HS-27A (cell line): ENCODE measurements around the gene SPEN.
A peak's percentile ranks its signal among the peaks of the same experiment; 100 is the strongest.
"Not testable (repeated sequence)": the region's sequence is repeated elsewhere in the genome, so short reads cannot be mapped to it uniquely, and the experiment has no call there.

Experiments
- DNase-seq: peaks from one replicate; pipeline ENCODE4 v3.0.0-alpha.2; 2012; ENCODE audit warnings: low read depth, missing footprints

SPEN gene

GRCh38 chr1:15833069-15833679 is 14.3 kb upstream of the SPEN start:
- DNase-seq, result no peak

- DNase-seq, result no peak
Measured at GRCh38 chr1:15833842-15834405, 13.6 kb upstream of the SPEN start.

- peak; percentile 90 for DNase-seq
Measured at GRCh38 chr1:15834406-15835204, 12.9 kb upstream of the SPEN start.

- no peak for DNase-seq
Measured at GRCh38 chr1:15835205-15835740, 12.2 kb upstream of the SPEN start.

DNA sequence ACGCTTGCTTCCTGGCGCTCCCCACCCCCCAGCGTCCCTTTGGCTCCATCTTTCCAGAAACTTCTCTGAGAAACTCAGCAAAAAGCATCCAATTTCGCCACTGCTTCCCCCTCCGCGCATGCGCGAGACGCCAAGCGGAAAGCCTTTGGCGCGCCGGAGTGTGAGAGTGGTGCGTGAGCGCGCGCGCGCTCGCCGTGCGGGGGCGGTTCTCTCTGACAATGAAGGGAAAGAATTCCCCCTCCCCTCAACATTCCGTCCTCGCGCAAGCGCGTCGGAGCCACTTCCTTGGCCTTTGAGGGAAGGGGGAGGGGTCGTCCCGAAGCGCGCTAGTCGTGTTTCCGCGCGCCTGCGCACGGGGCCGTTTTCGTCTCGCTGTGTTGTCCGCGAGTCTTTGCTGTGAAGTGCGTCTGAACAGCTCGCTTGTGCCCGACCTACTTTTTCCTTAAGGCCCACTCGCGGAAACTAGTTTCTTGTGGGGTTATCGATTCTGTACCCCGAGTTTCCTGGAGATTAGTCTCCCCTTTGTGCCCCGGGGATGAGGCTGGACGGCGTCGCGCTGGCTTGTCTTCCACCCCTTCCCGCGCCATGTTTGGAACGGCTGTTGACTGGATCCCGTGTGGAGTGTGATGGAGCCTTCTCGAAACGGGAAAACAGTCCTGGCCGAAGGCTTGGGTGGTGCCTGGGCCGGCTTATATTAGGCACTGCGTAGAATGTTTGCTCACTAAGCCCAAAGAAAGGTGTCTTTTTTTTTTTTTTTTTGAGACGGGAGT is 11.6 kb upstream of the SPEN start:
- peak; percentile 97 for DNase-seq

DNA sequence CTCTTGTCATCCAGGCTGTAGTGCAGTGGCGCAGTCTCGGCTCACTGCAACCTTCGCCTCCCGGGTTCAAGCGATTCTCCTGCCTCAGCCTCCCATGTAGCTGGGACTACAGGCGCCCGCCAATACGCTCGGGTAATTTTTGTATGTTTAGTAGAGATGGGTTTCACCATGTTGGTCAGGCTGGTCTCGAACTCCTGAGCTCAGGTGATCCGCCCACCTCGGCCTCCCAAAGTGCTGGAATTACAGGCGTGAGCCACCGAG is 11.1 kb upstream of the SPEN start:
- DNase-seq, result not testable (repeated sequence)

GRCh38 chr1:15836772-15837669 is 10.5 kb upstream of the SPEN start:
- no peak for DNase-seq

DNA sequence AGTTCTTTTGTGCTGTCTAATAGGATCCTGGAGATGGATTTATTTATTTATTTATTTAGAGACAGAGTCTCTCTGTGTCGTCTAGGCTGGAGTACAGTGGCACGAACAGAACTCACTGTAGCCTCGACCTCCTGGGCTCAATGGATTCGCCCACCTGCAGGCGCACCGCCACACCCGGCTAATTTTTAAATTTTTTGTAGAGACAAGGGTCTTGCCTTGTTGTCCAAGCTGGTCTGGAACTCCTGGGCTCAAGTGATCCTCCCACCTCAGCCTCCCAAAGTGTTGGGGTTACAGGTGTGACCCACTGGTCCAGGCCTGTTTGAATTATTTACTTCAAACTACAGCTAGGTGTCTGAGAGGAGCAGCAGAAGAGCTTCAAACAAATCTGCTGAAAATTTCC is 9.6 kb upstream of the SPEN start:
- no peak for DNase-seq

GRCh38 chr1:15838721-15839120 is 8.8 kb upstream of the SPEN start:
- no peak for DNase-seq

GRCh38 chr1:15843826-15844572 is 3.5 kb upstream of the SPEN start:
- DNase-seq, result no peak

- not testable (repeated sequence) for DNase-seq
Measured at GRCh38 chr1:15846056-15846455, 1.5 kb upstream of the SPEN start.

GRCh38 chr1:15847893-15848142 is 311 bp downstream of the SPEN start:
- no peak for DNase-seq

GRCh38 chr1:15848143-15848928 is 829 bp downstream of the SPEN start:
- no peak for DNase-seq

DNA sequence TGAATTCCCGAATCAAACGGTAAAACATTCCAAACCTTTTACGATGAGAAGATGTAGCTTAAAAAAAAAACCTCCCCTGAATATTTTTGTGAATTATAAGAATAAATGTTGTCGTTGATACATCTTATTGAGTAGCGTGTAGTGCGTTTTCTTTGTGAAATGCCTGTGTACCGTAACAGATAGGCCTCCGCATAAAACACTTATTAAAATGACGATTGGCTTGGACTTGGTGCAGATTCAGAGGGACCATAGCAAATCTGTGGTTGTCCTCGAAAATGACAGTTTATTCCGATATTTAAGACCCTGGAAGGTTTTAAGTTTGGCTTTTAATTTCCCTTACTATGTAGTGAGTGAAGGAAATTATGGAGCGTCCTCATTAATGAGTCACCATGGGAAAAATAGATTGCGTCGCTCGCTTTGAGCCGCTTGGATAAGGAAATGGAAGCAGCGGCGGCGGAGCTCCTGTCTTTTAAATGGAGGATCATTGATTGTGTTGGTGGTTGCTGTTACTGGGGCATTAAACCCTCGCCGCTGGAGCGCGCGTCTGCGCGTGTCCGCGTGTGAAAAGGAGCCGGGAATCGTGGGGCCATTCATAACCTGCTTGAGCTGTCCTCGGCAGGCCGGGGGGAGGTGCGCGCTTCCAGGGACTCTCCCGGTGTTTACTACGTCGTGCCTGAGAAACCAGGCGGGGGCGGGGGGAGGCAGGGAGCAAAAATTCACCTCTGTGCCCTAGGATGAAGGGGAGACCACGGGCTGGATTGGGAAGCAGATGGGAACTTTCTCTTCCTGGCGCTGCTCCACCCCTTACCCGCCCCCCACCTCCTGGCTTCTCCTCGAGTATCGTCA is 1.6 kb downstream of the SPEN start:
- peak; percentile 75 for DNase-seq

DNA sequence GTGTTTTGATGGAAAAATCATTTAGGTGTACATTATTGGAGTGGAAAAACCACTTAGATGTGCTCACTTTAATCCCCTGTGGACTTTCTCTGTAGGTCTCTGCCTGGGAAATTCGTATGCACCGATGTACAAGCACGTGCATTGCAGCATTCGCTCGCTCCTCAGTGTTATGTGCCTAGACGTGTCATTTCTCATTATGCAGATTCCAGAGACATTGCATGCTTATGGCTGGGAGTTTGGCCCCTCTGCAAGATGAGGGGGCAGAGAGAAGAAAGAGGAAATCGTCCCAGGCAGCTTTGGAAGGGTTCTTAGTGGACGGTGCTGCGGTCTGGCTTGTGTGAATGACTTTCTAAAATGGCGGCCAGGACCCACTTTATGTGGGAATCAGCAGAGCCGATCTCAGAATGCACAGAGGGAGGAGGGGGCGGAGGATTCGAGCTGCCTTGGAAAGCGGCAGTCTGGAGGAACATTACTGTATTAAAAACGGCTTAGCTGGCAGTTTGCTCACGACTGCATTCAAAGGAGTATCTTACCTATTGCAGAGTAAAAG is 2.3 kb downstream of the SPEN start:
- peak; percentile 51 for DNase-seq

DNA sequence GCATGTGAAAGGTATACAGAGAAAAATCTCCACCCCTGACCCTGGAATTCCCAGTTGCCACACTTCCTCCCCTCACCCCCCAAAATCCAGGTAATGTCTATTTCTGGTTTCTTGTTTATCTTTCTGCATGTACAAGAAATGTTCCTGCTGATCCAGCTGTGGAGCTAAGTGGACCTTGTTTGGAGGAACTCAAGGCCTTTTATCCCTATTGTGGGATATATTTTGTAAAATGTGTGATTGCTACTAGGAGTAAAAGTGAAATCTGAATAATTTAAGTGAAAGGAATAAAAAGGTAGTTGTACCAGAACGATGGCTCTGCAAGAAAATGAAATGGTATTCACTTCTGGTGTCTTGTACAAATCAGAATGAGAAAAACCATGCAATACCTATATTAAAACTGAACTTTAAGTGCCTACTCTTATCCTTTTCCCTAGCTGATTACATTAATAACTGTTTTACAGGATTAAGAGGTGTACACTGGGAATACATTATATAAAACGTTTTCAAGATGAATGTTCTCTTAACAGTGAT is 3.0 kb downstream of the SPEN start:
- DNase-seq, result no peak

DNA sequence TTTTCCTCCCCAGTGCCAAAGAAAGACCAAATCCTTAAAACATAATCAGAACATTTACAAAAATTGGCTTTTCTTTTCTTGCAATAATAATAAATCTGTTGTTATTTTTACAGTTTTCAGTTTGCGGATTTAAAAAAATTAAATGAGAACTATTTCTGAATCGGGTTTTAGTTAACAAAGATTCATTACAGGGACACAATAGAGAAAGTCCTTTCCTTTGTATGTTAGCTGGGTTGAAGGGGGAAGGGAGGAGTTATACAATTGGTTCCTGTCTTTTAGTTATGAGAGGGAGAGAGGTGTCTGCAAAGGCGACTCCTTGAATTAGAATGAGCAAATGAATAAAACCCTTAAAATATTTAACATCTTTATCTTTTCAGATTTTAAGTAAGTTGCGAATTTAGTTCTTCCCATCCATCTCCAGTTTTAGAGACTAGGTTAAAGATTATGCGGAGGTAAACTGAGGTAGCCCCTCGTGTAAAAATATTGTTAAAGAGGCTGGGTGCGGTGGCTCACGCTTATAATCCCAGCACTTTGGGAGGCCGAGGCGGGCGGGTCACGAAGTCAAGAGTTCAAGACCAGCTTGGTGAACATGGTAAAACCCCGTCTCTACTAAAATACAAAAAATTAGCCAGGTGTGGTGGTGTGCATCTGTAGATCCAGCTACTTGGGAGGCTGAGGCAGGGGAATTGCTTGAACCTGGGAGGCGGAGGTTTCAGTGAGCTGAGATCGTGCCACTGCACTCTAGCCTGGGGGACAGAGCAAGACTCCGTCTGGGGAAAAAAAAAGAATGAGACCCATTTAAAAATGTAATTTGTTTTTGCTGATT is 3.9 kb downstream of the SPEN start:
- no peak for DNase-seq
